ENCODE measurements around the gene PACSIN2. TPM values are rescaled to one million over a fixed set of nuclear protein-coding genes. Genes with fewer than 3 reads are reported as not detected.

PACSIN2 gene
- total RNA-seq, 3 donors from 2014 or later = 43.8 to 82.7 (median 72.4) TPM

GRCh38 chr22:42887523-42888507 is 127.1 kb downstream of the PACSIN2 start:
- Histone ChIP-seq H3K4me3 (no peak overlapping the region), H3K27me3 (no peaks in the 10 kb centered on the region), H3K27ac (no peak overlapping the region), H3K36me3 (no peaks in the 10 kb centered on the region), H3K4me1 (no peaks in the 10 kb centered on the region), H3K9me3 (no peaks in the 10 kb centered on the region)
- TF ChIP-seq POLR2A (IDR thresholded peaks at IDR 0.05) (no peak), POLR2AphosphoS5 (IDR thresholded peaks at IDR 0.05) (no peak), CTCF (IDR thresholded peaks at IDR 0.05) (no peak)
- intact Hi-C loops (cut with DNase I; ENCODE audit: low total_unique reads) = loop anchor here (1.0 kb wide), 1 partner anchor 37 kb away; no protein-coding TSS in a partner anchor
- DNase-seq (ENCODE audit: low spot score in 2 of 2) = no peak

GRCh38 chr22:42887120-42887519 is 127.8 kb downstream of the PACSIN2 start:
- DNase-seq (ENCODE audit: low spot score in 2 of 2) = no peak
- Histone ChIP-seq H3K36me3 (no peaks in the 10 kb centered on the region), H3K27ac (no peak overlapping the region), H3K4me3 (no peak overlapping the region), H3K27me3 (no peaks in the 10 kb centered on the region), H3K9me3 (no peaks in the 10 kb centered on the region), H3K4me1 (no peaks in the 10 kb centered on the region)
- no peak for TF ChIP-seq CTCF (IDR thresholded peaks at IDR 0.05)
- TF ChIP-seq POLR2AphosphoS5 (IDR thresholded peaks at IDR 0.05) = no peak
- TF ChIP-seq POLR2A (IDR thresholded peaks at IDR 0.05) = no peak
- intact Hi-C loops (cut with DNase I; ENCODE audit: low total_unique reads) = loop anchor here (1.0 kb wide), 1 partner anchor 38 kb away; no protein-coding TSS in a partner anchor

GRCh38 chr22:42885446-42885845 is 129.5 kb downstream of the PACSIN2 start:
- Histone ChIP-seq H3K36me3 (no peaks in the 10 kb centered on the region), H3K27ac (no peak overlapping the region)

GRCh38 chr22:42884616-42885375 is 130.2 kb downstream of the PACSIN2 start:
- intact Hi-C loops (cut with DNase I; ENCODE audit: low total_unique reads) = no loop called here
- no peak for DNase-seq (ENCODE audit: low spot score in 2 of 2)
- Histone ChIP-seq H3K27me3 (no peaks in the 10 kb centered on the region), H3K4me3 (no peak overlapping the region), H3K4me1 (no peaks in the 10 kb centered on the region), H3K36me3 (no peaks in the 10 kb centered on the region), H3K27ac (no peak overlapping the region), H3K9me3 (no peaks in the 10 kb centered on the region)
- no peak for TF ChIP-seq POLR2AphosphoS5 (IDR thresholded peaks at IDR 0.05)
- TF ChIP-seq POLR2A (IDR thresholded peaks at IDR 0.05) = no peak
- no peak for TF ChIP-seq CTCF (IDR thresholded peaks at IDR 0.05)

More at GRCh38 chr22:42885446-42885845, 129.5 kb downstream of the PACSIN2 start:
- no peak for DNase-seq (ENCODE audit: low spot score in 2 of 2)
- no peaks in the 10 kb centered on the region for H3K9me3 ChIP-seq
- H3K4me1 ChIP-seq = no peaks in the 10 kb centered on the region
- intact Hi-C loops (cut with DNase I; ENCODE audit: low total_unique reads) = no loop called here
- H3K27me3 ChIP-seq = no peaks in the 10 kb centered on the region
- no peak overlapping the region for H3K4me3 ChIP-seq
- TF ChIP-seq CTCF (IDR thresholded peaks at IDR 0.05) (no peak), POLR2AphosphoS5 (IDR thresholded peaks at IDR 0.05) (no peak), POLR2A (IDR thresholded peaks at IDR 0.05) (no peak)

Measured in breast epithelium (tissue), 4 donors.